ENCODE results near the gene UBE2V1. TPM values are rescaled to one million over a fixed set of nuclear protein-coding genes. Genes with fewer than 3 reads are reported as not detected.
"Not testable (repeated sequence)": the region's sequence is repeated elsewhere in the genome, so short reads cannot be mapped to it uniquely, and the experiment has no call there.

The UBE2V1 gene
- total RNA-seq, 1 donor from 2014 or later = 62.5 TPM

DNA sequence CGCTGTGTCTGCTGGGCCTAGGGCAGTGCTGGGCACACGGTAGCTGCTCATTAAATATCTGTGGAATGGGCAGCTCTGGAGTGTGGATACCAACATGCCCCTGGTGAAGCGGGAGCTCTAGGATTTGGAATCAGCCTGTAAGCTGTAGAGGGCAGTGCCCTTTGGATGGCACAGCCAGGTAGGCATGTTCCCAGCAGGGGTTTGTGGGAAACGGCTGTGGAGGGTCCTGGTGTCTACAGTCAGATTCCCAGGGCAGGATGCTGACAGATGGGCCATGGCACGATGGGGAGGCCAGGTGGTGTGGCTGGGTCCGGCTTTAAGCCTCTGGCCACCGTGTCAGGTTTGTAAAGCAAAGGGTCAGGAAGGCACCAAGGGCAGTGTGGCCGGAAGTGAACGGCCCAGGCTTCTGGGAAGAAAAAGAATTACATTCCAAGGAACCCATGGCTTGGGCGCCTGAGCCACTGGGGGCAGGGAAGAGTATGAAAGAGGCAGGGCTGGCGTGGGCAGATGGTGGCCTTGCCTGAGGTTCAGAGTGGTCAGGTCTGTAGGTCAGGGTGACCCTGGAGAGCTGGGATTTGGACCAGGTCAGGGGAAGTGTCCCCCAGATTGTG is 44.8 kb downstream of the UBE2V1 start:
- H3K27me3 ChIP-seq (ENCODE audit: control insufficient read depth, insufficient read depth, low read length) = no peaks in the 10 kb centered on the region
- H3K36me3 ChIP-seq (ENCODE audit: control insufficient read depth, insufficient read depth, low read length) = no peaks in the 10 kb centered on the region
- DNase-seq (ENCODE audit: low read depth) = no peak
- TF ChIP-seq, protein P1, sequence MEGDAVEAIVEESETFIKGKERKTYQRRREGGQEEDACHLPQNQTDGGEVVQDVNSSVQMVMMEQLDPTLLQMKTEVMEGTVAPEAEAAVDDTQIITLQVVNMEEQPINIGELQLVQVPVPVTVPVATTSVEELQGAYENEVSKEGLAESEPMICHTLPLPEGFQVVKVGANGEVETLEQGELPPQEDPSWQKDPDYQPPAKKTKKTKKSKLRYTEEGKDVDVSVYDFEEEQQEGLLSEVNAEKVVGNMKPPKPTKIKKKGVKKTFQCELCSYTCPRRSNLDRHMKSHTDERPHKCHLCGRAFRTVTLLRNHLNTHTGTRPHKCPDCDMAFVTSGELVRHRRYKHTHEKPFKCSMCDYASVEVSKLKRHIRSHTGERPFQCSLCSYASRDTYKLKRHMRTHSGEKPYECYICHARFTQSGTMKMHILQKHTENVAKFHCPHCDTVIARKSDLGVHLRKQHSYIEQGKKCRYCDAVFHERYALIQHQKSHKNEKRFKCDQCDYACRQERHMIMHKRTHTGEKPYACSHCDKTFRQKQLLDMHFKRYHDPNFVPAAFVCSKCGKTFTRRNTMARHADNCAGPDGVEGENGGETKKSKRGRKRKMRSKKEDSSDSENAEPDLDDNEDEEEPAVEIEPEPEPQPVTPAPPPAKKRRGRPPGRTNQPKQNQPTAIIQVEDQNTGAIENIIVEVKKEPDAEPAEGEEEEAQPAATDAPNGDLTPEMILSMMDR (IDR thresholded peaks at IDR 0.05; ENCODE audit: insufficient read depth, low read length, poor library complexity, severe bottlenecking) = no peak
- no peak overlapping the region for H3K4me3 ChIP-seq (ENCODE audit: low read depth, low read length)

DNA sequence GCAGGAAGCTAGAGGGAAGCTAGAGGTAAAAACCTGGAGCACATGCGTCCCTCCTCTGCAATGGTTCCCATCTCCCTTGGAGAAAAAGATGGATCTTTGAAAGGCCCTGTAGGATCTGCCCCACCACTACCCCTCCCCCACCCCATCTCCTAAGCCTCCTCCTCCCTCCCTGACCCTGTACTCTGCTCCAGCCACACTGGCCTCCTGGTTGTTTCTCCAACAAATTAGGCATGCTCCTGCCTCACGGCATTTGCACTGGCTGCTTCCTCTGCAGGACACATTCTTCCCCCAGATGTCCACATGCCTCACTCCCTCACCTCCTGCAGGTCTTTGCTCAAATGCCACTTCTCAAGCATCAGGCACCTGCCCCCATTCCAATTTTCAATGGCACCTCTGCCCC is 45.5 kb downstream of the UBE2V1 start:
- DNase-seq (ENCODE audit: low read depth) = no peak
- Histone ChIP-seq H3K4me3 (ENCODE audit: low read depth, low read length) (no peak overlapping the region), H3K27me3 (ENCODE audit: control insufficient read depth, insufficient read depth, low read length) (no peaks in the 10 kb centered on the region), H3K36me3 (ENCODE audit: control insufficient read depth, insufficient read depth, low read length) (no peaks in the 10 kb centered on the region)
- TF ChIP-seq, protein P1 (IDR thresholded peaks at IDR 0.05; ENCODE audit: insufficient read depth, low read length, poor library complexity, severe bottlenecking) = no peak

DNA sequence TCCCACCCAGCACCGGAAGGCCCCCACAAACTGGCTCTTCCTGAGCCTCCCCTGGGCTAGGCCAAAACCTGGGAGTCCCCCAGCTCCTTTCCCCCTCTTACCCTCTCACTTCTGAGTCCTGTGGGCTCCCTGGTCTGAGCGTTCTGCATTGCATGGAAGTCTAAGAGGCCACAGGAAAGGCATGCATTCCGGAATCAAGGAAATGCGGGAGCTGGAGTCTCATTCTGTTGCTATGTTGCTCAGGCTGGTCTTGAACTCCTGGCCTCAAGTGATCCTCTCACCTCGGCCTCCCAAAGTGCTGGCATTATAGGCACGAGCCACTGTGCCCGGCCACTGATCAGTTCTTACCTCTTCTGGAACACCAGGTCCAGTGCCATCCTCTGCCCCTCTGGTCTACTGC is 45.9 kb downstream of the UBE2V1 start:
- TF ChIP-seq, protein P1 (IDR thresholded peaks at IDR 0.05; ENCODE audit: insufficient read depth, low read length, poor library complexity, severe bottlenecking) = no peak
- Histone ChIP-seq H3K27me3 (ENCODE audit: control insufficient read depth, insufficient read depth, low read length) (no peaks in the 10 kb centered on the region), H3K4me3 (ENCODE audit: low read depth, low read length) (no peak overlapping the region), H3K36me3 (ENCODE audit: control insufficient read depth, insufficient read depth, low read length) (no peaks in the 10 kb centered on the region)
- DNase-seq (ENCODE audit: low read depth) = no peak

DNA sequence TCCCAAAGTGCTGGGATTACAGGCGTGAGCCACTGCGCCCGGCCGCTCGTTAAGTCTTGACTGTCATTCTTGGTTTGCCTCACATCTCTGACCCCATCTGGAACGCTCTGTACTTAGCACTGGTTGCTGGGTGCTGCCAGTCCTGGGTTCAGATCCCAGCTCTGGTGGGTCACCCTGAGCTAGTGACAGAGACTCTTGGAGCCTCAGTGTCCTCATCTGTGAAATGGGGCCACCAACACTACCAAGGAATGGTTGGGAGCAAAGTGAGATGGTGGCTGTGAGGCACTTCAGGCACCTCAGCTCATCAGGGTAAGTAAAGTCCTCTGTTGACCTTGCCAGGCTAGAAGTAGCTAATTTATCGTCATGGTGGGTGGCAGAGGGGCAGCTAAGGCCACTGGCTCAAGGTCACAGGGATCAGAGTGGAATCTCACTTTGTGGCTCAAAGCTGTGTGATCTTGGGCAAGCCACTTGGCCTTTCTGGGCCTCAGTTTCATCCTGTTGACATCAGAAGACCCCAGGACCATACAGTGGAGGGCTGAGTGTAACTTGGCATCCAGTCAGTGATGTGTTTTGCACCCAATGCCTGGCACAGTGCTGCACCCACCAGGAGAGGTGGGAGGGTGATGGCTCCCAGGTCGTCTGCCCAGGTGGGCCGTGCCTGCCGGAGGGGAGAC is 46.7 kb downstream of the UBE2V1 start:
- H3K27me3 ChIP-seq (ENCODE audit: control insufficient read depth, insufficient read depth, low read length) = no peaks in the 10 kb centered on the region
- H3K36me3 ChIP-seq (ENCODE audit: control insufficient read depth, insufficient read depth, low read length) = no peaks in the 10 kb centered on the region
- no peak overlapping the region for H3K4me3 ChIP-seq (ENCODE audit: low read depth, low read length)
- no peak for DNase-seq (ENCODE audit: low read depth)
- TF ChIP-seq, protein P1 (IDR thresholded peaks at IDR 0.05; ENCODE audit: insufficient read depth, low read length, poor library complexity, severe bottlenecking) = no peak

DNA sequence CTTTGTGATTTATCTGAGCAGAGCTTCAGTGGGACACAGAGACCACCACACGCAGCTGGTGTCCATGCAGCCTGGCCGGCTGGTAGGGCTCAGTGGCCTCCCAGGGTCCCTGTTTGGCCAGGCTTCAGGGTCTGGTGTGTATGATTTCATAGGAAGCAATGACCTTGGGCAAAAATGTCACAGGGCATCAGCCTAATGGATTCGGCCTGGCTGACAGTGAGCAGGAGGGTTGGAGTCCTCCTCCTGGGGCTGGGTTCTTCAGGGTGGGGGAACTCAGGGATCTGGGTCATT is 47.7 kb downstream of the UBE2V1 start:
- Histone ChIP-seq H3K27me3 (ENCODE audit: control insufficient read depth, insufficient read depth, low read length) (no peaks in the 10 kb centered on the region), H3K36me3 (ENCODE audit: control insufficient read depth, insufficient read depth, low read length) (no peaks in the 10 kb centered on the region), H3K4me3 (ENCODE audit: low read depth, low read length) (no peak overlapping the region)
- DNase-seq (ENCODE audit: low read depth) = no peak
- TF ChIP-seq, protein P1 (IDR thresholded peaks at IDR 0.05; ENCODE audit: insufficient read depth, low read length, poor library complexity, severe bottlenecking) = no peak

DNA sequence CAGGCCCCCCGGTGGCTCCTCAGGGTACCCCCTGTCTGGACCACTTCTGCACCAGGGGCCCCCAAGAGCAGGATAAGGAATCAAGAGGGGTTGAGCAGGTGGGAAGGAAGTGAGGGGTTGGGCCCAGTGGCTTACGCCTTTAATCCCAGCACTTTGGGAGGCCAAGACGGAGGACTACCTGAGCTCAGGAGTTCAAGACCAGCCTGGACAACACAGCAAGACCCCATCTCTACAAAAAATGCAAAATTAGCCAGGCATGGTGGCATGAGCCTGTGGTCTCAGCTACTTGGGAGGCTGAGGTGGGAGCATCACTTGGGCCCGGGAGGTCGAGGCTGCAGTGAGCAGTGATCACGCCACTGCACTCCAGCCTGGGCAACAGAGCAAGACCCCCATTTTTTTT is 49.2 kb downstream of the UBE2V1 start:
- not testable (repeated sequence) for DNase-seq (ENCODE audit: low read depth); H3K36me3 ChIP-seq (ENCODE audit: control insufficient read depth, insufficient read depth, low read length); H3K27me3 ChIP-seq (ENCODE audit: control insufficient read depth, insufficient read depth, low read length); H3K4me3 ChIP-seq (ENCODE audit: low read depth, low read length)

All from kidney epithelial cell (primary cell).